AG09319 (cell line): Measurements from ENCODE around the gene PSMB4.

Experiments used
- DNase-seq: peaks from one replicate; pipeline ENCODE4 v3.0.0-alpha.2; 2010; ENCODE audit warnings: low read depth; ENCODE audit errors: extremely low read depth
- CTCF ChIP-seq: IDR thresholded peaks from 2 replicates; pipeline ENCODE4 v1.5.1; 2011; ENCODE audit warnings: low read depth, mild to moderate bottlenecking, inconsistent platforms, low read length, moderate library complexity

The PSMB4 gene

DNA sequence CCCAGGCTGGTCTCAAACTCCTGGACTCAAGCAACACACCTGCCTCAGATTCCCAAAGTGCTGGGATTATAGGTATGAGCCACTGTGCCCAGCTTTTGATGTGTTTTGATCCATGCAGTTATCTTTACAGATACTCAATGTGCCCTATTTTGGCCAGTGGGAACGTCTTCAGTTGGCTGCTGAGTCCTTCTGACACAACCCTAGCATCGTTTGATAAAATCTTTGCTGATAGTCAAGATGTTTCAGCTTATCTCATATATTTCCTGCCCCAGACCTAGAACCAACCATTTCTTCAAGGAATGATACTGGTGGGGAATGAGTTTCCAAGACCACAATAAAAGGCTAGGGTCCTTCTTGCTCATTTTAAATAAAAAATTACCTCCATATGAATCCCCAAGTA lies 48.3 kb downstream of the PSMB4 start:
- no peak for TF ChIP-seq CTCF

More for the DNA sequence above, 48.3 kb downstream of the PSMB4 start:
- no peak for DNase-seq
